SU-DHL-6 (cell line): ENCODE data around the gene SMLR1.

ENCODE experiments used
- H2AFZ ChIP-seq: fragments of 200-600 bp; sonication (generic); 2 replicates; pipeline ENCODE4 v1.6.1; 2014; ENCODE audit warnings: low read depth, mild to moderate bottlenecking, moderate library complexity, mixed read lengths, antibody characterized with exemption, low read length; ENCODE audit not compliant: severe bottlenecking
- H3F3A ChIP-seq: fragments of 200-600 bp; shearing (Covaris generic); 2 replicates; pipeline ENCODE4 v1.6.0; 2016; ENCODE audit warnings: antibody characterized with exemption, mild to moderate bottlenecking; ENCODE audit not compliant: insufficient read depth
- H3K27ac ChIP-seq: fragments of 200-600 bp; sonication (generic); 2 replicates; pipeline ENCODE4 v1.5.1; 2016; ENCODE audit warnings: low read depth, mild to moderate bottlenecking, low read length, moderate library complexity, mixed read lengths
- H3K27me3 ChIP-seq: fragments of 200-600 bp; sonication (generic), shearing (Covaris generic); 2 replicates; pipeline ENCODE4 v1.6.0; 2014; ENCODE audit warnings: mild to moderate bottlenecking, low read length
- H3K36me3 ChIP-seq: fragments of 200-600 bp; sonication (generic); 2 replicates; pipeline ENCODE4 v1.6.1; 2014; ENCODE audit warnings: mild to moderate bottlenecking, low read length, mixed read lengths
- H3K4me2 ChIP-seq: fragments of 300-600, 200-600 bp; shearing (Covaris generic), sonication (generic); 2 replicates; pipeline ENCODE4 v1.6.0; 2014; ENCODE audit warnings: low read length, low read depth, mild to moderate bottlenecking; ENCODE audit not compliant: poor library complexity, severe bottlenecking
- H3K4me3 ChIP-seq: fragments of 200-600 bp; sonication (generic); 2 replicates; pipeline ENCODE4 v1.5.1; 2014; ENCODE audit warnings: antibody characterized with exemption, low read length, mild to moderate bottlenecking, mixed read lengths; ENCODE audit not compliant: insufficient read depth, poor library complexity, severe bottlenecking
- H3K79me2 ChIP-seq: fragments of 200-600 bp; sonication (generic); 2 replicates; pipeline ENCODE4 v1.6.1; 2014; ENCODE audit warnings: mild to moderate bottlenecking, low read length, moderate library complexity; ENCODE audit not compliant: insufficient read depth
- H3K9ac ChIP-seq: fragments of 200-600 bp; sonication (generic); 2 replicates; pipeline ENCODE4 v1.7.0; 2014; ENCODE audit warnings: mild to moderate bottlenecking, low read length
- H3K9me2 ChIP-seq: fragments of 200-600 bp; sonication (generic); replicated peaks from 2 replicates; pipeline ENCODE4 v1.6.1; 2014; ENCODE audit warnings: low read length; ENCODE audit not compliant: insufficient read depth
- H3K9me3 ChIP-seq: fragments of 200-600 bp; sonication (generic); 2 replicates; pipeline ENCODE4 v1.6.1; 2014; ENCODE audit warnings: low read length, mixed read lengths; ENCODE audit not compliant: insufficient read depth
- H4K20me1 ChIP-seq: fragments of 200-600 bp; sonication (generic); 2 replicates; pipeline ENCODE4 v1.6.1; 2014; ENCODE audit warnings: low read depth, mild to moderate bottlenecking, antibody characterized with exemption, low read length, moderate library complexity, mixed read lengths
- EZH2phosphoT487 ChIP-seq: fragments of 200-600 bp; sonication (generic), shearing (Covaris generic); conservative IDR thresholded peaks from 2 replicates; pipeline ENCODE4 v1.6.1; 2018; ENCODE audit warnings: mild to moderate bottlenecking, antibody characterized with exemption, low read length, moderate library complexity, mixed read lengths
- TF ChIP-seq, protein P1 (sequence below): fragments of 200-600 bp; sonication (generic); IDR thresholded peaks from one replicate; pipeline ENCODE4 v1.5.1; 2017; ENCODE audit warnings: antibody characterized with exemption, mild to moderate bottlenecking, low read length, moderate library complexity; ENCODE audit not compliant: insufficient read depth, poor library complexity, severe bottlenecking

Gene SMLR1

DNA sequence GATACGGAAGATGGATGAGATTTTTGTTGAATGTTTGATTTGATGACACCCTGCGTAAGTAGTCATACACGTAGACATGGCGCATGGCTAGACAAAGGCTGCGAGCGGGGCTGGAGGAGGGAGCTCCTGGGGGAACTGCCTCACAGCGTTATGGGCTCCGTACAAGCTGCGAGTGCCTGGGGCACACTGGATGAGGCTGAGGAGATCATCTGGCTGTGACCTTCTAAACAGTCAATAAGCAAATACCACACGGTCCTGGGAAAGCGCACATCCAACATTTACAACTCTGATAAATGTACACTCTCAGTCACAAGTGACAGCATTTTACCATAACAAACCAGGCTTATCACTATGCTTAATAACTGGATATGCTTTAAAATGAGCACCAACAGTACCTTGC is 37.1 kb downstream of the SMLR1 start:
- no peak overlapping the region for H3K4me3 ChIP-seq
- no peaks in the 10 kb centered on the region for H3K79me2 ChIP-seq
- H3K36me3 ChIP-seq, result no peaks in the 10 kb centered on the region
- no peaks in the 10 kb centered on the region for H4K20me1 ChIP-seq
- H3K9me2 ChIP-seq, result no peaks in the 10 kb centered on the region
- no peak for TF ChIP-seq EZH2phosphoT487
- TF ChIP-seq, protein P1, sequence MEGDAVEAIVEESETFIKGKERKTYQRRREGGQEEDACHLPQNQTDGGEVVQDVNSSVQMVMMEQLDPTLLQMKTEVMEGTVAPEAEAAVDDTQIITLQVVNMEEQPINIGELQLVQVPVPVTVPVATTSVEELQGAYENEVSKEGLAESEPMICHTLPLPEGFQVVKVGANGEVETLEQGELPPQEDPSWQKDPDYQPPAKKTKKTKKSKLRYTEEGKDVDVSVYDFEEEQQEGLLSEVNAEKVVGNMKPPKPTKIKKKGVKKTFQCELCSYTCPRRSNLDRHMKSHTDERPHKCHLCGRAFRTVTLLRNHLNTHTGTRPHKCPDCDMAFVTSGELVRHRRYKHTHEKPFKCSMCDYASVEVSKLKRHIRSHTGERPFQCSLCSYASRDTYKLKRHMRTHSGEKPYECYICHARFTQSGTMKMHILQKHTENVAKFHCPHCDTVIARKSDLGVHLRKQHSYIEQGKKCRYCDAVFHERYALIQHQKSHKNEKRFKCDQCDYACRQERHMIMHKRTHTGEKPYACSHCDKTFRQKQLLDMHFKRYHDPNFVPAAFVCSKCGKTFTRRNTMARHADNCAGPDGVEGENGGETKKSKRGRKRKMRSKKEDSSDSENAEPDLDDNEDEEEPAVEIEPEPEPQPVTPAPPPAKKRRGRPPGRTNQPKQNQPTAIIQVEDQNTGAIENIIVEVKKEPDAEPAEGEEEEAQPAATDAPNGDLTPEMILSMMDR, result no peak
- H3K27ac ChIP-seq, result no peak overlapping the region
- no peaks in the 10 kb centered on the region for H3K27me3 ChIP-seq
- no peak overlapping the region for H3K9ac ChIP-seq
- no peak overlapping the region for H2AFZ ChIP-seq
- H3F3A ChIP-seq, result no peaks in the 10 kb centered on the region
- H3K4me2 ChIP-seq, result no peak overlapping the region
- H3K9me3 ChIP-seq, result no peaks in the 10 kb centered on the region

DNA sequence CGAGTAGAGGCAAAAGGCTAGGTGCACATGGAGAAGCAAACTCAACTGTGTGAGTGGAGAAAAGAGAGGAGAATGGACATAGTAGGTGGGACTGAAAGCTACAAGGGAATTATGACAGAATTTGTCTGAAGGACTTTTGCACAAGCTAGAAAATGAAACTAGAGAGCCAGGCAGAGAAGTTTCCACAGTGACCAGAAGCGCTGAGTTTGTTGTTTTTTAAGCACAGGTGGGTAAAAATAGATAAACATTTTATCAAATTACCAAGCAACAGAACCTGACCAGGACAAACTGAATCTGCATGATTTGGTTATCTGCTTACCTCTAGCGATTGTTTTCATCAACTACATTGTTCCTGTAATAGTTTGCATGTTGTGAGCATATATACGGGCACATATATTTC is 38.6 kb downstream of the SMLR1 start:
- no peak overlapping the region for H3K27ac ChIP-seq
- H3K9me2 ChIP-seq, result no peaks in the 10 kb centered on the region
- no peak overlapping the region for H3K4me2 ChIP-seq
- H3F3A ChIP-seq, result no peaks in the 10 kb centered on the region
- H2AFZ ChIP-seq, result no peak overlapping the region
- no peaks in the 10 kb centered on the region for H3K9me3 ChIP-seq
- TF ChIP-seq, protein P1, result no peak
- no peak for TF ChIP-seq EZH2phosphoT487
- H4K20me1 ChIP-seq, result no peaks in the 10 kb centered on the region
- H3K36me3 ChIP-seq, result no peaks in the 10 kb centered on the region
- H3K27me3 ChIP-seq, result no peaks in the 10 kb centered on the region
- H3K9ac ChIP-seq, result no peak overlapping the region
- no peaks in the 10 kb centered on the region for H3K79me2 ChIP-seq
- H3K4me3 ChIP-seq, result no peak overlapping the region

DNA sequence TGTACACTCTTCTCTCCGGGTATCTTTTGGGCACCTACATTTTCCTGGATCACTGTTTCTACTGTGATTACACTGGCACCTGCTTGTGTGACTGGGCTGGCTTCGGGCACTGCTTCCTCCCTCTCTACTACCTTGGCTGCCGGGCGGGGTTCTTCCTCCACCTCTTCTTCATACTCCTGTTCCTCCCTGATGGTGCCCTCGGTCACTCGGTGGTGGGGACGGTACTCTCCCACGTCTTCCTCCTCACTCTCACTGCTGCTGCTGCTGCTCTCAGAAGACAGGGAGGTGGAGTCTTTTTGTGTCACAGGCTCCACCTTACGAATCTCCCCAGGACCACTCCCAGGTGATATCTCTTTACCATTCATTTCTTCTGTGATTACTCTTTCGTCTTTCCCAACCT is 42.5 kb downstream of the SMLR1 start:
- Histone ChIP-seq H3K4me2 (no peak overlapping the region), H4K20me1 (no peaks in the 10 kb centered on the region), H3K36me3 (no peaks in the 10 kb centered on the region), H2AFZ (no peak overlapping the region), H3K9me2 (no peaks in the 10 kb centered on the region), H3K79me2 (no peaks in the 10 kb centered on the region), H3F3A (no peaks in the 10 kb centered on the region), H3K4me3 (no peak overlapping the region), H3K9ac (no peak overlapping the region), H3K27me3 (no peaks in the 10 kb centered on the region), H3K27ac (no peak overlapping the region), H3K9me3 (no peaks in the 10 kb centered on the region)
- TF ChIP-seq EZH2phosphoT487, result no peak
- TF ChIP-seq, protein P1, result no peak
